ENCODE measurements around the gene POC5.
"Not testable (repeated sequence)": the region's sequence is repeated elsewhere in the genome, so short reads cannot be mapped to it uniquely, and the experiment has no call there.

POC5 gene

DNA sequence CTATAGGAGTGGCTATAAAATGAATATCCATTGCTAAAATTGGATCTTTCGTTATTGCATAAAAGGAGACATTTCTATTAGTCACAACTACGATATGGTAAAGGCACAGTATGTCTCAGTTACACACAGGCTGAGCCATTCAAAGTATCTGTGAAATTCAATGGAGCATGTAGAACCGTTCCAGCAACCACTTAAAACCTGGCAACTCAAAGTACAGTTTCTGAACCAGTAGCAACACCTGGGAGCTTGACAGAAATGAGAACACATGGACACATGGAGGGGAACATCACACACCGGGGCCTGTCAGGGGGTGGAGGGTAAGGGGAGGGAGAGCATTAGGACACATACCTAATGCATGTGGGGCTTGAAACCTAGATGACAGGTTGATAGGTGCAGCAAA is 15.4 kb downstream of the POC5 start:
- no peak for DNase-seq (ENCODE audit: low spot score)

GRCh38 chr5:75695472-75696351 is 21.5 kb downstream of the POC5 start:
- not testable (repeated sequence) for DNase-seq (ENCODE audit: low spot score)

DNA sequence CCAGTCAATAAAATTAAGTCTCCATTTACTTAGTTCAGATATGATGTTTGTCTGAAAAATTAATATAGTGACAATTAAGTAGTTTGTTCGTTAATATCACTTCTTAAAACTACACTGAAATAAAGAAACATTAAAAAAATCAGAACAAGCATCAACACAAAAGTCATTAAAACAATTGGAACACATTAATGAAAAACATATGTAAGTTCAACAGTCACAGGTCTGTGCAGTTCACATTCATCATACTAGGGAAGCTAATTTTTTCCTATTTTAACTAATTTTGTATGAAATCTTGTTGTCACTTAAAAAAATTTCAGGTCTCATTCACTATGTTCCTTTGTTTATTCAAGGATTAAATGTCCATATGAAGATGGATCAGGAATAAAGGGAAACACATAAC is 22.5 kb downstream of the POC5 start:
- DNase-seq (ENCODE audit: low spot score), result no peak

- no peak for DNase-seq (ENCODE audit: low spot score)
Measured at GRCh38 chr5:75690669-75691068, 26.6 kb downstream of the POC5 start.

DNA sequence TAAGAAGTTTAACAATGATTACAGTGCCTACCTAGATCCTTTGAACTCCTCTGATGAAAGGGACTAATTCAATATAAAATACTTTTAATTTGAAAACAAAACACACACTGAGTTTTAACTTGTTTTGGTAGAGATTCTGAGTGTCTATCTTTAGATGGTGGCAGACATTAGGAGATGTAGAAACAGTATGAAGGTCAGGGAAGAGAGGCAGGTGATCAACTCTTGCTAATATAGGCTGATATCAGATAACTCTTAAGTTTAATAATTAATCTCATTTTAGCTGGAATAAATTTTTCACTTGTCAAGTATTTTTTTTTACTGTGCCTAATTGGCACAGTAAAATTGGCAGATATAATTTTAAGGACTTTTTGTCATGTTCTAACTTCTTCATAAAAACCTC is 30.8 kb downstream of the POC5 start:
- DNase-seq (ENCODE audit: low spot score), result no peak

- no peak for DNase-seq (ENCODE audit: low spot score)
Measured at GRCh38 chr5:75685141-75685540, 32.1 kb downstream of the POC5 start.

DNA sequence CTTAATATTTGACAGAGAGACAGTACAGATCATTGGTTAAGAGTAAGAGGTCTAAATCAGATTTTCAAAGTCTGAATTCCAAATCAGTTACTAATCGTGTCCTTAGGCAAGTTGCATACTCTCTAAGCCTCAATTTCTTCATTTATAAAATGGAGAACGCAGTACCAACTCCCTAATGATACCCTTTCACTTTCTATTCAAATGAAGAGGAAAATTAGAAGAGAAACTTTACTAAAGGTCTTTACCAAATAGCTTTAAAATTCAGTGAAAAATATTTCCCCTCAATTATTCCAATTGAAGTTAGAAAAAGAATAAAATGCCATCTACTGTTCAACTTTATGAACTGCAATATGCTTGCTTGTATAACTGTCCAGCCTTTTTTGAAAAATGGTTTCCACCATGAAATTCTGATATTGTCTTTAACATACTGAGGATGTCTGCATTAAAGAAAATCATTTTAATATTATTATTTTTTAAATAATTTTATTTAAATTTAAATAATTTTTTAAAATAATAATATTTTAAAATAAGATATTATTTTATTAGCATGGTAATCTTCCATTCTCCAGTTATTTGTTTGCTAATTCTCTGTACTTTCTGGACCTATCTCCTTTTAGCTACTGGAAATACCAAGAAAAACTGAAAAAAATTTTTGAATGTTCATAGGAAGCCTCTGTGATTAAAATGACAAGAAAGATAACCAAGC is 36.0 kb downstream of the POC5 start:
- peak; percentile 17 for DNase-seq (ENCODE audit: low spot score)

DNA sequence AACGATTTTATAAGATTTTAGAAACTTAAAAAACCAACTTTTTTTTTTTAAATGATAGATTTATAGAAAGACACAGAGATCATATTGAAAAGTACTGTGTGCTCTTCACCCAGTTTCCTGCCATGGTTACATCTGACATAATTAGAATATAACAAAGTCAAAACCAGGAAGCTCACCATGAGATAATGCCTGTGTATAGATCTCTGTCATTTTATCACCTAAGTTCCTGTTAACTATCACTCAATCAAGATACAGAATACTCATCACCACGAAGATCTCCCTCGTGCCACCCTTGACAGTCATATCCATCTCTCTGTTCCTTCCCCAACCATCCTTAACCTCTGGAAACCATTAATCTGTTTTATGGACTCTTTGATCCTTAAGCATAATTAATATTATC is 39.1 kb downstream of the POC5 start:
- no peak for DNase-seq (ENCODE audit: low spot score)

- DNase-seq (ENCODE audit: low spot score), result no peak
Measured at GRCh38 chr5:75677607-75678006, 39.6 kb downstream of the POC5 start.

- no peak for DNase-seq (ENCODE audit: low spot score)
Measured at GRCh38 chr5:75675783-75676182, 41.5 kb downstream of the POC5 start.

DNA sequence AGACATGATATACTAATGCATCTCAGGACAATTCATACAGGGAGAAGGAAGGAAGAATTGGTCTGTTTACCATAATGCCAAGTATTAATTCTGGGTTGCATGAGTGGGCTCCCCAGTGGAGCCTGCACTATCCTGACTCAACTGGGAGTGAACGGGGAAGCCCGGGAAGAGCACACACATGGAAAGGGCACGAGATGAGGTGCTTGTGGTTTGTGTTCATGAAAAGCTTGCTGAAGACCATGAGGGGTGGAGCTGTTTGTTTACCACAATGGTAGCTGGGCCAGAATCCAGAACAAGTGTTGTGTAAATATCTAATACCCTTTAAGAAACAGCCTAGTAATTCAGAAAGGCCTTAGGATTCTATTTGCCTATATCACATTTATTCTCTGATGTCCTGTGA is 44.6 kb downstream of the POC5 start:
- DNase-seq (ENCODE audit: low spot score), result no peak

GRCh38 chr5:75671506-75671905 is 45.7 kb downstream of the POC5 start:
- no peak for DNase-seq (ENCODE audit: low spot score)

- DNase-seq (ENCODE audit: low spot score), result no peak
Measured at GRCh38 chr5:75670577-75670976, 46.7 kb downstream of the POC5 start.

GRCh38 chr5:75668977-75669689 is 48.1 kb downstream of the POC5 start:
- peak; percentile 32 for DNase-seq (ENCODE audit: low spot score)

DNA sequence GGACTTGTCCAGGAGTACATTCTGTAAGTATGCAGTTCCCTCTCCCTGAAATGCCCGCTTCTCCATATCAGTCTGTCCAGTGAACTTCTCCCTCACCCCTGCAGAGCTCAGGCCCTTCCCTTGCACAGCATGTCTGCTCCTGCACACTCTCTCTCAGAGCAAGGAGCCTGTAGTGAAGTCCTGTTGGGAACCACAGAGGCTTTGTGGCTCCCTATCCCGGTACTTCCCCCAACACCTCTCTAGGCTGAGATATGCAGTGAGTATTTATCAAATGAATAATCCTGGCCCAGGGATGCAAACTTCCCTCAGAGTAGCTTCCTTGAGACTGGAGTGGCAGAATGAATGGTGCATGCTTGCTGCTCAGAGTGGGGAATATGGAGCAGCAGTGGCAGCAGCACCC is 48.8 kb downstream of the POC5 start:
- DNase-seq (ENCODE audit: low spot score), result no peak

DNA sequence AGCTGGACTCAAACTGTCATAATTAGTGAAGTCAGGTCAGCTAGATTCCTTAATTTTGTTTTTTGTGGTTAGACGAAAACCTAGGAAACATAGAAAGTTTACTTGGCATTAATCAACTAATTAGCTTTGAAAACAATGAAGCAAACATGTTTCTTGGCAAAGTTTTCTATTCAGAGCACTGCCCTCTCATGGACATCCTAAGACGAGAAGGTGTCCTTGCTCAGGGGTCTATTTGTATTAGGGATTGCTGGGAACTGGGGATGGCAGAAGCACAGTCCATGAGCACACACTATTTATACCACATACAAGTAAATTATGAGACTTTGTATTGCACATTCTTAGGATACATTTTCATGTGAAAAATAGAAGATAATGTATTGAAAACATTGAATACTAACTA is 49.7 kb downstream of the POC5 start:
- DNase-seq (ENCODE audit: low spot score), result no peak

DNA sequence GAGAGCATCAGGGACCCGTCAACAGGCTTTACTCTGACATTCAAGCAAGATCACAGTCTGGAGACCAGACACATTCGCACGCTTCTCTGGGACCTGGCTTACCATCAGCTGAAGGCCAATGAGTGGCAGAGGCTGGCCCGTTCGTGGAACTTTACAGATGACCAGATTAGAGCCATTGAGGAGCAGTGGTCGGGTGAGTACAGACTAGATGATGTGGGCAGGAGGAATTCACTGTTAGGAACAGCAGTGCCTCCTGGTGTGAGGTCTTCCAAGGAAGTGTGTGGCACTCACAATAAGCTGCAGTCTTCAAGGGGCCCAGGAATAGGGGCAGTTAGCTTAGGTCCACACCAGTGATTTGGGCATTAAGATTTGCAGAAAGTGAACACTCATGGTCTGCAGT is 50.4 kb downstream of the POC5 start:
- DNase-seq (ENCODE audit: low spot score), result no peak

- no peak for DNase-seq (ENCODE audit: low spot score)
Measured at GRCh38 chr5:75664979-75665378, 52.3 kb downstream of the POC5 start.

GRCh38 chr5:75663579-75664284 is 53.5 kb downstream of the POC5 start:
- DNase-seq (ENCODE audit: low spot score), result no peak

- DNase-seq (ENCODE audit: low spot score), result no peak
Measured at GRCh38 chr5:75662061-75662460, 55.2 kb downstream of the POC5 start.

DNA sequence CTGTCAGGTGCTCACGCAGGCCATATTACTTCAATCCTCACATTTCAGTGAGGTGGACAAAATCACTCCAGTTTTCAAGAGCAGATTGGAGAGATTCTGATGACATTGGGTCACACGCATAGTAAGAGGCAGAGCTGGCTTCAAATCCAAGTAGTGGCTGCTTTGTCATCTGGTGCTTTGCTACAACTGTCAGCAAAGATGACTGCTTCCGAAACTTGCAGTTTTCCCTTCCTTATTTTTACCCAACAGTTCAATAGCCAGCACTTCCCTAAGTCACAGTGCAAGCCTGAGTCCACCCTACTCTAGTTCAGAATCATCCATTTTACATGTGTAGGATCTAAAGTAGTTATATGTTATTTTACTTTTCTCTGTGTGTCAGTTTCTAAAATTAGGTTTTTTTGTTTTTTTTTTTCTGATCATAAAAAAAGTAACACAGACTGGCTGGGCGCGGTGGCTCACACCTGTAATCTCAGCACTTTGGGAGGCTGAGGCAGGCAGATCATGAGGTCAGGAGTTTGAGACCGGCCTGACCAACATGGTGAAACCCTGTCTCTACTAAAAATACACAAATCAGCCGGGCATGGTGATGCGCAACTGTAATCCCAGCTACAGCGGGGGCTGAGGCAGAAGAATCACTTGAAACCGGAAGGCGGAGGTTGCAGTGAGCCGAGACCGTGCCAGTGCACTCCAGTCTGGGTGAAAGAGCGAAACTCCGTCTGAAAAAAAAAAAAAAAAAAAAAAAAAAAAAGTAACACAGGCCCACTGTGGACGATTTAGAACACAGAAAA is 56.4 kb downstream of the POC5 start:
- DNase-seq (ENCODE audit: low spot score), result no peak
